Motor neuron (in vitro differentiated cells): Measurements from ENCODE around the gene CDC40. TPM values are rescaled to one million over a fixed set of nuclear protein-coding genes. Genes with fewer than 3 reads are reported as not detected.
"Not testable (repeated sequence)": the region's sequence is repeated elsewhere in the genome, so short reads cannot be mapped to it uniquely, and the experiment has no call there.

Experiments used
- ATAC-seq, 8 experiments: fragments of 200-7000 bp; cut with Tn5 transposase; replicated peaks in 6 of 8; 2 replicates each; pipeline ENCODE4 v1.8.0; 2021; ENCODE audit warnings: mild to moderate bottlenecking in 8 of 8, moderate library complexity in 8 of 8
- H3K27ac ChIP-seq, 2 donors: fragments of 250-450 bp; sonication (Bioruptor Pico); 2 replicates each; pipeline ENCODE4 v1.9.0; 2021; ENCODE audit warnings: antibody characterized with exemption in 2 of 2, mild to moderate bottlenecking in 2 of 2, moderate library complexity in 1 of 2
- H3K4me1 ChIP-seq, 2 donors: fragments of 250-450 bp; sonication (Bioruptor Pico); replicated peaks in 1 of 2; 2 replicates each; pipeline ENCODE4 v1.6.1; 2021; ENCODE audit warnings: antibody characterized with exemption in 2 of 2, mild to moderate bottlenecking in 2 of 2, moderate library complexity in 1 of 2
- H3K4me3 ChIP-seq, 5 donors: fragments of 250-450 bp; sonication (Bioruptor Pico); 2 replicates each; pipeline ENCODE4 v1.9.0; 2021; ENCODE audit warnings: antibody characterized with exemption in 5 of 5, mild to moderate bottlenecking in 5 of 5, moderate library complexity in 4 of 5
- WGBS, 10 experiments: fragments of 450-650 bp; shearing (Covaris generic); methylation state at CpG; one replicate each; pipeline ENCODE4 v1.0.0; 2022; 5-methylcytosine and 5-hydroxymethylcytosine counted together
- in situ Hi-C, 9 experiments: fragments of 400-800 bp; cut with MboI; loops; one replicate each; pipeline ENCODE4 v1.15.0; 2021; ENCODE audit warnings: low sequenced_read_pairs in 9 of 9, low pct_unique_long_range_greater_than_20kb in 2 of 9; ENCODE audit not compliant: unreplicated experiment in 9 of 9
- total RNA-seq, 8 experiments: library from RNA; unstranded; fragments of 300-600 nt; gene quantifications; 2 replicates each; pipeline versions ENCODE4 v1.2.3 to v1.2.4, GENCODE V29; 2022

The CDC40 gene
- total RNA-seq, 8 experiments from 2014 or later = 15.7 to 23.2 (median 19.5) TPM

GRCh38 chr6:110216140-110216539, 35.9 kb downstream of the CDC40 start:
- no peaks in the 10 kb centered on the region for H3K4me1 ChIP-seq
- in situ Hi-C loops = no loop called here
- no peak overlapping the region for H3K4me3 ChIP-seq
- ATAC-seq = no peak
- no peak overlapping the region for H3K27ac ChIP-seq
- 65 to 100% (median 93%) methylated on average over 1 to 5 of the region's 5 CpGs; no CpG with 5 or more reads in 2 of the 10 experiments for WGBS, 10 experiments

DNA sequence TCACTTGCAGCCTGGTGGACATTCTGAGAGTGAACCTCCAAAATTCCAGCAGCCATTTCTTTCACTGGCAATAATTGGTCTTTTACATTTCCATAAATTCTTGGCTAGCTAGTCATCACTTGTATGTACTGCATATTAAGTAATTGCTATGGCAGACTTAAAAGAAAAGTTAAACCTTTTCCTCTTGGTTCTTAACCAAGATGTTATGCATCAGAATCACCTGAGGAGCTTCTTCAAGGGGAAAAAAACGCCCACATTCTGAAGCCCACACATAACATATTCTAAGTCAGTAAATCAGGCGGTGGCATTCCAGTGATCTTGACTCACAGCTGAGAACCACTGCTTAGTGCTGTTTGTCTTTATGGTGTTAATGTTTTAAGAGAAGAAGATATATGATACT, 37.0 kb downstream of the CDC40 start:
- in situ Hi-C loops = no loop called here
- Histone ChIP-seq H3K4me1 (no peaks in the 10 kb centered on the region), H3K4me3 (no peak overlapping the region), H3K27ac (no peak overlapping the region)
- peak in 3 of 8 experiments; percentile 74 to 92 (median 88) for ATAC-seq
- WGBS, 10 experiments = 67 to 100% (median 85%) methylated on average over 1 to 2 of the region's 2 CpGs; no CpG with 5 or more reads in 4 of the 10 experiments

GRCh38 chr6:110221738-110222137, 41.5 kb downstream of the CDC40 start:
- no peak for ATAC-seq

GRCh38 chr6:110226261-110226660, 46.0 kb downstream of the CDC40 start:
- Histone ChIP-seq H3K4me1 (no peaks in the 10 kb centered on the region), H3K27ac (no peak overlapping the region), H3K4me3 (no peak overlapping the region)
- whole genome bisulfite sequencing, 10 experiments = 27 to 100% (median 79%) methylated on average over 1 of the region's 1 CpG; no CpG with 5 or more reads in 4 of the 10 experiments
- in situ Hi-C loops = no loop called here
- no peak for ATAC-seq

More at GRCh38 chr6:110221738-110222137, 41.5 kb downstream of the CDC40 start:
- Histone ChIP-seq H3K4me1 (no peaks in the 10 kb centered on the region), H3K27ac (no peak overlapping the region), H3K4me3 (no peak overlapping the region)
- in situ Hi-C loops = no loop called here

GRCh38 chr6:110232450-110232849, 52.2 kb downstream of the CDC40 start:
- H3K27ac ChIP-seq = no peak overlapping the region
- H3K4me3 ChIP-seq = no peak overlapping the region
- no peaks in the 10 kb centered on the region for H3K4me1 ChIP-seq
- peak in 2 of 8 experiments; percentile 72 to 91 for ATAC-seq
- in situ Hi-C loops = no loop called here
- WGBS, 10 experiments = 12 to 100% (median 67%) methylated on average over 1 to 2 of the region's 2 CpGs; no CpG with 5 or more reads in 1 of the 10 experiments

DNA sequence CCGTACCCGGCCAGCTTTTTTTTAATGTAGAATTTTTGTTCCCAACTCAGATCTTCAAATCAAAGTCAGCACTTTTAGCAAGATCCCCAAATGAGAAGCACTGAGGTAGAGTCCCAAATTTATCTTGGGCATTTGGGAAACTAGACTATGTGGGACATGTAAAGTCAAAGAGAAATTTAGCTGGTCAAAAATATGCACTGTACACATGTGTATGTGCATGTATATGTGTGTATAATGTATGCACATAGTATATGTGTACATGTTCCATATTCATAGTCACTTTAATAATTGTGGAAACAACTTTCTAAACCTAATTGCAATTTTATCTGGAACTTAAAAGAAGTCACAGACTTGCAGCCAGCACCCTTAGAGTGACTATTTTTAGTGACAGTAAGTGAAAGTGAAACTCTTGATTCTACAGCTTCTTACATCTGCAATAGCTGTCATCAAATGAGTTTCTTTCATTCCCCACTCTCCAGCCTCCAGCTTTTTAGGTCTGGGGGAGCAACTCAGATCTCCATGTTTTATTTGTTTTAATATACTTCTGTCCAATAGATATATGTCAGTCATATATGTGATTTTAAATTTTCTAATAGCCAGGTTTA, 53.6 kb downstream of the CDC40 start:
- ATAC-seq = peak in 3 of 8 experiments; percentile 63 to 77 (median 72)
- in situ Hi-C loops = no loop called here

DNA sequence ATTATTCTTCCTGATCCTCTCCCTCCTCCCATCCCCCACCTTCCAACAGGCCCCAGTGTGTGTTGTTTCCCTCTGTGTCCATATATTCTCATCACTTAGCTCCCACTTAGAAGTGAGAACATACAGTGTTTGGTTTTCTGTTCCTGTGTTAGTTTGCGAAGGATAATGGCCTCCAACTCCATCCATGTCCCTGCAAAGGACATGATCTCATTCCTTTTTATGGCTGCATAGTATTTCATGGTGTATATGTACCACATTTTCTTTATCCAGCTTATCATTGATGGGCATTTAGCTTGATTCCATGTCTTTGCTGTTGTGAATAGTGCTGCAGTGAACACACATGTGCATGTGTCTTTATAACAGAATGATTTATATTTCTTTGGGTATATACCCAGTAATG, 55.8 kb downstream of the CDC40 start:
- H3K4me1 ChIP-seq, ATAC-seq, H3K4me3 ChIP-seq, H3K27ac ChIP-seq, in situ Hi-C loops: not testable (repeated sequence)
- 80 to 100% (median 100%) methylated on average over 1 of the region's 1 CpG; no CpG with 5 or more reads in 5 of the 10 experiments for WGBS, 10 experiments

More for the DNA sequence above, 53.6 kb downstream of the CDC40 start:
- Histone ChIP-seq H3K4me1 (no peaks in the 10 kb centered on the region), H3K4me3 (no peak overlapping the region), H3K27ac (no peak overlapping the region)
- WGBS, 10 experiments = 85 to 100% (median 100%) methylated on average over 2 of the region's 2 CpGs; no CpG with 5 or more reads in 5 of the 10 experiments

- H3K4me3 ChIP-seq = no peak overlapping the region
- in situ Hi-C loops = no loop called here
- no peaks in the 10 kb centered on the region for H3K4me1 ChIP-seq
- ATAC-seq = no peak
- no peak overlapping the region for H3K27ac ChIP-seq
- WGBS, 10 experiments = 77 to 100% (median 93%) methylated on average over 1 of the region's 1 CpG; no CpG with 5 or more reads in 2 of the 10 experiments
Observed at GRCh38 chr6:110239526-110240274, 59.5 kb downstream of the CDC40 start.

DNA sequence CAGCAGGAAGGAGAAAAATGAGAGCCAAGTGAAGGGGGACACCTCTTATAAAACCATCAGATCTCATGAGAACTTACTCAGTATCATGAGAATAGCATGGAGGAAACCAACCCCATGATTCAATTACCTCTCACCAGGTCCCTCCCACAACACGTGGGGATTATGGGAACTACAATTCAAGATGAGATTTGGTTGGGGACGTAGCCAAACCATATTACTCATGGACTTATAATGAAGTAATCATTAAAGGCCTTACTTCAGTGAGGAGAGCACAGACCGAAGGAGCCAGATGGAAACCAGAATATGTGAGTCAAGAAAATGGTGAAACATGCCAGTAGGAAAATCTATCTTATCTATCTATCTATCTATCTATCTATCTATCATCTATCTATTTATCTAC, 64.4 kb downstream of the CDC40 start:
- H3K4me3 ChIP-seq, in situ Hi-C loops, ATAC-seq, H3K27ac ChIP-seq: not testable (repeated sequence)
- 78 to 100% (median 100%) methylated on average over 1 to 2 of the region's 3 CpGs; no CpG with 5 or more reads in 3 of the 10 experiments for WGBS, 10 experiments
- peaks cover 4 to 18% of the 10 kb centered on the region in 2 donors for H3K4me1 ChIP-seq

GRCh38 chr6:110246378-110246777, 66.2 kb downstream of the CDC40 start:
- in situ Hi-C loops = no loop called here
- Histone ChIP-seq H3K27ac (peak overlapping the region in 1 of 2 donors; percentile 19), H3K4me1 (peaks cover 4 to 18% of the 10 kb centered on the region in 2 donors), H3K4me3 (no peak overlapping the region)
- 40 to 92% (median 62%) methylated on average over 1 to 3 of the region's 3 CpGs; no CpG with 5 or more reads in 4 of the 10 experiments for WGBS, 10 experiments
- peak in 7 of 8 experiments; percentile 10 to 77 (median 71) for ATAC-seq

GRCh38 chr6:110246900-110247546, 66.8 kb downstream of the CDC40 start:
- H3K4me1 ChIP-seq = peaks cover 4 to 18% of the 10 kb centered on the region in 2 donors
- in situ Hi-C loops = no loop called here
- 81 to 100% (median 97%) methylated on average over 1 to 3 of the region's 3 CpGs for WGBS, 10 experiments
- no peak for ATAC-seq
- H3K4me3 ChIP-seq = no peak overlapping the region
- no peak overlapping the region for H3K27ac ChIP-seq

DNA sequence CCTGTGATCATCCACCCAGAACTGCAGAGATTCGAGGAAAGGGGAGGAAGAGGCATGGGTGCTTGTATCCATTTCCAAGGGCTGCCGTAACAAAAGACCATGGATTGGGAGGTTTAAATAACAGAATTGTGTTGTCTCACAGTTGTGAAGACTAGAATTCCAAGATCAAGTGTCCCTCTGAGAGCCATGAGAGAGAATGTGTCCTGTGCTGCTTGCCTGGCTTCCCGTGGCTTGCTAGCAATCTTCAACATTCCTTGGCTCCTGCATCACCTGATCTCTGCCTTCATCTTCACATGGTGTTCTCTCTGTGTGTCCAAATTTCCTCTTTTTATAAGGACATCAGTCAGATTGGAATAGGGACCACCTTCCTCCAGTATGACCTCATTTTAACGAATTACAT, 69.8 kb downstream of the CDC40 start:
- Histone ChIP-seq H3K4me3 (no peak overlapping the region), H3K27ac (no peak overlapping the region), H3K4me1 (peaks cover 4 to 20% of the 10 kb centered on the region in 2 donors)
- no peak for ATAC-seq
- in situ Hi-C loops = no loop called here
- WGBS, 10 experiments = 60 to 100% (median 83%) methylated on average over 1 to 4 of the region's 4 CpGs; no CpG with 5 or more reads in 2 of the 10 experiments

- no peak overlapping the region for H3K27ac ChIP-seq
- H3K4me1 ChIP-seq = peaks cover 4 to 21% of the 10 kb centered on the region in 2 donors
- in situ Hi-C loops = no loop called here
- ATAC-seq = no peak
- 52 to 100% (median 83%) methylated on average over 4 to 5 of the region's 5 CpGs; no CpG with 5 or more reads in 3 of the 10 experiments for WGBS, 10 experiments
- H3K4me3 ChIP-seq = no peak overlapping the region
Observed at GRCh38 chr6:110250838-110251237, 70.6 kb downstream of the CDC40 start.
